ENCODE data around the gene IGF2. TPM values are rescaled to one million over a fixed set of nuclear protein-coding genes. Genes with fewer than 3 reads are reported as not detected.

IGF2 gene
- polyA plus RNA-seq, 6 donors from 2014 or later: not detected

- peak; percentile 72 to 73 for ATAC-seq (ENCODE audit: low read depth in 2 of 2)
- H3K27ac Mint-ChIP-seq: no peak overlapping the region
- H3K27me3 Mint-ChIP-seq: peaks cover 0 to 46% (median 17%) of the 10 kb centered on the region in 3 donors
- H3K4me1 Mint-ChIP-seq: no peaks in the 10 kb centered on the region
- no peak overlapping the region for H3K4me3 Mint-ChIP-seq
- H3K9me3 Mint-ChIP-seq: no peaks in the 10 kb centered on the region
- H3K36me3 Mint-ChIP-seq: no peaks in the 10 kb centered on the region
- DNase-seq: peak; percentile 36
Observed at GRCh38 chr11:2166091-2166851, 27.1 kb upstream of the IGF2 start.

- ATAC-seq (ENCODE audit: low read depth in 2 of 2) (no peak), DNase-seq (no peak)
- Mint-ChIP-seq H3K36me3 (no peaks in the 10 kb centered on the region), H3K27ac (no peak overlapping the region), H3K4me1 (no peaks in the 10 kb centered on the region), H3K9me3 (no peaks in the 10 kb centered on the region), H3K27me3 (peaks cover 0 to 46% (median 17%) of the 10 kb centered on the region in 3 donors), H3K4me3 (peak overlapping the region in 1 of 8 donors; percentile 41)
Observed at GRCh38 chr11:2165571-2165970, 26.4 kb upstream of the IGF2 start.

DNA sequence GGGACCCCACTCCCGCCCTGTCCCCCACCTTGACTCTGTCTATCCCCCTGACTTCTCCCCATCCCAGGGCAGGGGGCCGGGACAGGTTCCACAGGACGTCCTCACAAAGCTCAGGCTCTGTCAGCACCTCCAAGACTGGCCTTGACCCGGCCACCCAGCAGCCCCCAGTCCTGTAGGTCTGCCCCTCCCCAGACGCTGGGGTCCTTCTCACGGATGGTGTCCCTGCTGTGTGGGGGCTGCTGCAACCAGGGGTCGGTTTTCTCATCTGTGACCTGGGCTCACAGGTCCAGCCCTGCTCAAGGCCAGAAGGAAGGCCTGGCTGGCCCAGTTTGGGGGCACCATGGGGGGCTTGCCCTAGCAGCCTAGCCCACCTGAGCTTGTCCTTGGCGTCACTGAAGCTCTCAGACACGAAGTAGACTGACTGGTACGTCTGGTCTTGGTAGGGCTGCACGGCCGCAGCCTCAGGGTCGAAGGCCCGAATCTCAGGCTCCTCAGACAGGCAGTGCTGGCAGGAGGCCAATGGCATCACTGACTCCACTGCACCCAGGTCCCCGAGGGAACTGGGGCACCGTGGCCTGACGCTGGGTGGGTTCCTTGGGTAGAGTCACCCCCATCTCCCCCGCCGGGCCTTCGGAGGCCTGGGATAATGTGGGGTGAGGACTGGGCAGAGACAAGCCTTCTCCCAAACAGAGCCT lies 25.8 kb upstream of the IGF2 start:
- Mint-ChIP-seq H3K27me3 (peaks cover 0 to 46% (median 17%) of the 10 kb centered on the region in 3 donors), H3K27ac (peak overlapping the region in 1 of 6 donors; percentile 29), H3K4me1 (no peaks in the 10 kb centered on the region), H3K4me3 (no peak overlapping the region), H3K36me3 (no peaks in the 10 kb centered on the region), H3K9me3 (no peaks in the 10 kb centered on the region)
- ATAC-seq (ENCODE audit: low read depth in 2 of 2) (no peak), DNase-seq (no peak)

DNA sequence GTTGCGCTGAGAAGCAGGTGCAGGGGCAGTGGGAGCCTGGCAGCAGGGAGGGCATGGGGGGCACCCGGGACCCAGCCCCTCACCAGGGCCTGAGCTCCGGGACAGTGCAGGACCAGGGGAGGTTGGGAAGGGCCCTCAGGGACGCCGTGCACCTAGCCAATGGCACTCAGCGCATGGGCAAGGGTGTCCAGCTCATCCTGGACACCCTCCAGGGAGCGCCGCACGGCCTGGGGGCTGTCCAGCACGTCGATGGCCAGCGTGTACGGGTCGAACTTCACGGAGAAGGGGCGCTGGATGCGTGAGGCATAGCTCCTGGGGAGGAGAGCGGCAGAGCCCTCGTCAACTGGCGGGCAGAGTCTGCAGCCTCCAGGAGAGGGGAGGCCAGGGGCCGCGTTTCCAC lies 24.9 kb upstream of the IGF2 start:
- Mint-ChIP-seq H3K9me3 (no peaks in the 10 kb centered on the region), H3K27ac (peak overlapping the region in 1 of 6 donors; percentile 70), H3K4me3 (no peak overlapping the region), H3K36me3 (no peaks in the 10 kb centered on the region), H3K27me3 (peaks cover 0 to 49% (median 17%) of the 10 kb centered on the region in 3 donors), H3K4me1 (no peaks in the 10 kb centered on the region)
- no peak for ATAC-seq (ENCODE audit: low read depth in 2 of 2)
- DNase-seq: no peak

- Mint-ChIP-seq H3K27ac (no peak overlapping the region), H3K4me1 (no peaks in the 10 kb centered on the region), H3K27me3 (peaks cover 0 to 51% (median 17%) of the 10 kb centered on the region in 3 donors), H3K36me3 (no peaks in the 10 kb centered on the region), H3K9me3 (no peaks in the 10 kb centered on the region), H3K4me3 (no peak overlapping the region)
- DNase-seq: no peak
- ATAC-seq (ENCODE audit: low read depth in 2 of 2): no peak
Observed at GRCh38 chr11:2163428-2163978, 24.3 kb upstream of the IGF2 start.

- H3K4me1 Mint-ChIP-seq: no peaks in the 10 kb centered on the region
- no peak within 1 kb of the TSS for H3K27ac Mint-ChIP-seq
- H3K4me3 Mint-ChIP-seq: no peak within 1 kb of the TSS
- DNase-seq: no peak
- H3K36me3 Mint-ChIP-seq: no peaks in the 10 kb centered on the region
- no peaks in the 10 kb centered on the region for H3K9me3 Mint-ChIP-seq
- no peak for ATAC-seq (ENCODE audit: low read depth in 2 of 2)
- peaks cover 0 to 38% (median 8%) of the 10 kb centered on the region in 3 donors for H3K27me3 Mint-ChIP-seq
Observed at GRCh38 chr11:2160736-2161259, 21.6 kb upstream of the IGF2 start, which contains the start of gene INS. INS (minus strand) TSS chr11:2161209; CDS start chr11:2160971, 238 bp downstream.

- no peak for ATAC-seq (ENCODE audit: low read depth in 2 of 2)
- Mint-ChIP-seq H3K4me1 (no peaks in the 10 kb centered on the region), H3K9me3 (no peaks in the 10 kb centered on the region), H3K27me3 (peaks cover 0 to 36% (median 8%) of the 10 kb centered on the region in 3 donors), H3K27ac (no peak overlapping the region), H3K36me3 (no peaks in the 10 kb centered on the region), H3K4me3 (no peak overlapping the region)
- DNase-seq: no peak
Observed at GRCh38 chr11:2159536-2160413, 20.6 kb upstream of the IGF2 start.

GRCh38 chr11:2158966-2159365 lies 19.8 kb upstream of the IGF2 start:
- H3K36me3 Mint-ChIP-seq: no peaks in the 10 kb centered on the region
- peaks cover 0 to 35% (median 8%) of the 10 kb centered on the region in 3 donors for H3K27me3 Mint-ChIP-seq

GRCh38 chr11:2158296-2158737 lies 19.1 kb upstream of the IGF2 start:
- Mint-ChIP-seq H3K4me1 (no peaks in the 10 kb centered on the region), H3K36me3 (no peaks in the 10 kb centered on the region), H3K27me3 (peaks cover 0 to 29% (median 8%) of the 10 kb centered on the region in 3 donors), H3K4me3 (no peak overlapping the region), H3K9me3 (no peaks in the 10 kb centered on the region), H3K27ac (no peak overlapping the region)
- DNase-seq: no peak
- no peak for ATAC-seq (ENCODE audit: low read depth in 2 of 2)

More at GRCh38 chr11:2158966-2159365, 19.8 kb upstream of the IGF2 start:
- no peaks in the 10 kb centered on the region for H3K9me3 Mint-ChIP-seq
- ATAC-seq (ENCODE audit: low read depth in 2 of 2): no peak
- no peak for DNase-seq
- H3K27ac Mint-ChIP-seq: no peak overlapping the region
- no peak overlapping the region for H3K4me3 Mint-ChIP-seq
- H3K4me1 Mint-ChIP-seq: no peaks in the 10 kb centered on the region

GRCh38 chr11:2157294-2158040 lies 18.3 kb upstream of the IGF2 start:
- DNase-seq: no peak
- ATAC-seq (ENCODE audit: low read depth in 2 of 2): no peak
- no peaks in the 10 kb centered on the region for H3K9me3 Mint-ChIP-seq
- H3K27me3 Mint-ChIP-seq: peaks cover 0 to 24% (median 3%) of the 10 kb centered on the region in 3 donors
- no peaks in the 10 kb centered on the region for H3K4me1 Mint-ChIP-seq
- no peak overlapping the region for H3K27ac Mint-ChIP-seq
- no peaks in the 10 kb centered on the region for H3K36me3 Mint-ChIP-seq
- no peak overlapping the region for H3K4me3 Mint-ChIP-seq

- DNase-seq (peak; percentile 29), ATAC-seq (ENCODE audit: low read depth in 2 of 2) (no peak)
- Mint-ChIP-seq H3K27me3 (peaks cover 0 to 23% (median 0%) of the 10 kb centered on the region in 3 donors), H3K27ac (no peak overlapping the region), H3K4me1 (peaks cover 5 to 6% (median 6%) of the 10 kb centered on the region in 3 donors), H3K4me3 (no peak overlapping the region), H3K9me3 (no peaks in the 10 kb centered on the region), H3K36me3 (no peaks in the 10 kb centered on the region)
Observed at GRCh38 chr11:2156416-2157182, 17.4 kb upstream of the IGF2 start.

GRCh38 chr11:2155511-2155910 lies 16.3 kb upstream of the IGF2 start:
- Mint-ChIP-seq H3K9me3 (no peaks in the 10 kb centered on the region), H3K4me3 (no peak overlapping the region), H3K4me1 (peaks cover 10 to 17% (median 12%) of the 10 kb centered on the region in 3 donors), H3K27me3 (peaks cover 10 to 33% (median 10%) of the 10 kb centered on the region in 3 donors), H3K36me3 (no peaks in the 10 kb centered on the region), H3K27ac (no peak overlapping the region)
- no peak for DNase-seq
- no peak for ATAC-seq (ENCODE audit: low read depth in 2 of 2)

Measured in naive B cell (primary cell).